A549 (cell line): ENCODE data around the gene PTGFRN. TPM values are rescaled to one million over a fixed set of nuclear protein-coding genes. Genes with fewer than 3 reads are reported as not detected.

Experiments used
- ATAC-seq, 2 experiments: fragments of 200-7000 bp in 1 of 2; fragments of >200 bp in 1 of 2; cut with Nextera tagmentation in 1 of 2; cut with Tn5 transposase in 1 of 2; 3 replicates each; pipeline versions ENCODE4 v1.8.0 to v1.9.1; 2018 to 2020; ENCODE audit warnings: mild to moderate bottlenecking in 1 of 2, moderate library complexity in 1 of 2
- CTCF ChIA-PET: fragments of 300-600 bp; sonication (Branson Sonifier 250); formaldehyde crosslinking; extraction: SDS; loops from one replicate; lab custom pipeline; 2021; ENCODE audit warnings: antibody characterized with exemption, inconsistent platforms; lab: Yijun Ruan, JAX
- POLR2A ChIA-PET: fragments of 350-600 bp; formaldehyde crosslinking; extraction: SDS; loops from one replicate; lab custom pipeline; 2021; ENCODE audit warnings: antibody characterized with exemption, inconsistent platforms; lab: Yijun Ruan, JAX
- DNase-seq, 2 experiments: peaks; one replicate each; pipeline versions ENCODE4 v3.0.0 to v3.0.0-alpha.2; 2011 to 2016; ENCODE audit warnings: low read depth in 1 of 2, low spot score in 1 of 2
- FAIRE-seq: peaks from 2 replicates; lab custom pipeline; 2011; peaks lifted over from hg19 to GRCh38; lab: Jason Lieb, UNC
- H3K27ac ChIP-seq, 2 experiments: fragments of >200 bp; sonication (Bioruptor Twin); formaldehyde crosslinking; 3 replicates each; pipeline ENCODE4 v1.5.1; 2016 to 2017
- H3K4me1 ChIP-seq: fragments of >200 bp; sonication (Bioruptor Twin); formaldehyde crosslinking; 3 replicates; pipeline ENCODE4 v1.6.1; 2016
- H3K4me2 ChIP-seq: fragments of >200 bp; sonication (Bioruptor Twin); formaldehyde crosslinking; 3 replicates; pipeline ENCODE4 v1.6.1; 2016
- H3K4me3 ChIP-seq: fragments of >200 bp; sonication (Bioruptor Twin); formaldehyde crosslinking; 3 replicates; pipeline ENCODE4 v1.5.1; 2016
- H3K9me3 ChIP-seq: fragments of >200 bp; sonication (Bioruptor Twin); formaldehyde crosslinking; 3 replicates; pipeline ENCODE4 v1.6.1; 2016
- ATOH8 ChIP-seq: fragments of 250-450 bp; sonication (Bioruptor Pico); IDR thresholded peaks from 2 replicates; pipeline ENCODE4 v1.5.0; 2020; ENCODE audit warnings: low read depth, mild to moderate bottlenecking, moderate library complexity
- BCL3 ChIP-seq: fragments of >200 bp; sonication (Bioruptor Twin); formaldehyde crosslinking; IDR thresholded peaks from 3 replicates; pipeline ENCODE4 v1.6.1; 2016
- BHLHE40 ChIP-seq: IDR thresholded peaks from 2 replicates; pipeline ENCODE4 v1.6.1; 2012; ENCODE audit warnings: low read depth, low read length, inconsistent platforms
- CEBPB ChIP-seq, 2 experiments: fragments of >200 bp in 1 of 2; sonication (Bioruptor Twin) in 1 of 2; formaldehyde crosslinking in 1 of 2; IDR thresholded peaks; 2 replicates each; pipeline ENCODE4 v1.6.1; 2012 to 2016
- CHD4 ChIP-seq: fragments of 200-600 bp; sonication (generic); IDR thresholded peaks from 2 replicates; pipeline ENCODE4 v1.6.1; 2016; ENCODE audit warnings: antibody characterized with exemption, mild to moderate bottlenecking, borderline replicate concordance
- EHMT2 ChIP-seq: fragments of 200-600 bp; sonication (generic); IDR thresholded peaks from 2 replicates; pipeline ENCODE4 v1.6.1; 2016; ENCODE audit warnings: antibody characterized with exemption, low read depth, mild to moderate bottlenecking, moderate library complexity
- EP300 ChIP-seq, 2 experiments: fragments of >200 bp; sonication (Bioruptor Twin); formaldehyde crosslinking; IDR thresholded peaks; 2 replicates in 1 of 2; 3 replicates in 1 of 2; pipeline ENCODE4 v1.6.1; 2016 to 2017
- FOSB ChIP-seq: fragments of 250-450 bp; sonication (Bioruptor Pico); IDR thresholded peaks from 2 replicates; pipeline ENCODE4 v1.5.0; 2020; ENCODE audit warnings: mild to moderate bottlenecking, moderate library complexity
- FOSL2 ChIP-seq, 2 experiments: fragments of 450-650 bp in 1 of 2; fragments of >200 bp in 1 of 2; sonication (Bioruptor Twin) in 1 of 2; formaldehyde crosslinking; IDR thresholded peaks; 2 replicates each; pipeline versions ENCODE4 v1.5.0 to v1.6.1; 2016 to 2020; ENCODE audit warnings: mild to moderate bottlenecking in 1 of 2, moderate library complexity in 1 of 2
- GATA3 ChIP-seq: IDR thresholded peaks from 2 replicates; pipeline ENCODE4 v1.6.1; 2012; ENCODE audit warnings: borderline replicate concordance
- HMGXB4 ChIP-seq: fragments of 250-450 bp; sonication (Bioruptor Pico); IDR thresholded peaks from 2 replicates; pipeline ENCODE4 v1.5.0; 2021; ENCODE audit warnings: mild to moderate bottlenecking, moderate library complexity, borderline replicate concordance
- JUN ChIP-seq, 2 experiments: fragments of >200 bp; sonication (Bioruptor Twin); formaldehyde crosslinking; IDR thresholded peaks; 2 replicates in 1 of 2; 3 replicates in 1 of 2; pipeline ENCODE4 v1.6.1; 2016 to 2017
- MAZ ChIP-seq: fragments of 150-350 bp; IDR thresholded peaks from 2 replicates; pipeline ENCODE4 v1.6.1; 2014; ENCODE audit warnings: antibody characterized with exemption, low read depth, low read length, borderline replicate concordance
- NPAS2 ChIP-seq: fragments of 250-450 bp; sonication (Bioruptor Pico); IDR thresholded peaks from 2 replicates; pipeline ENCODE4 v1.8.0; 2022; ENCODE audit warnings: mild to moderate bottlenecking, moderate library complexity, borderline replicate concordance
- NR3C1 ChIP-seq: fragments of >200 bp; sonication (Bioruptor Twin); formaldehyde crosslinking; IDR thresholded peaks from 3 replicates; pipeline ENCODE4 v1.6.1; 2017
- POLR2A ChIP-seq: IDR thresholded peaks from 2 replicates; pipeline ENCODE4 v1.6.1; 2012; ENCODE audit warnings: mild to moderate bottlenecking, low read length
- POLR2AphosphoS2 ChIP-seq: conservative IDR thresholded peaks from 2 replicates; pipeline ENCODE4 v1.6.1; 2012; ENCODE audit warnings: low read length, improper control_type of control experiment, inconsistent platforms
- RCOR1 ChIP-seq: fragments of 150-350 bp; IDR thresholded peaks from 2 replicates; pipeline ENCODE4 v1.6.1; 2014; ENCODE audit warnings: antibody characterized with exemption, low read length, low read depth
- WGBS: methylation state at CpG from one replicate; pipeline ENCODE4 v1.1.6; 2017; ENCODE audit errors: missing lambda C conversion rate; 5-methylcytosine and 5-hydroxymethylcytosine counted together
- polyA plus RNA-seq, 4 experiments: library from polyadenylated mRNA; depleted of rRNA in 3 of 4; stranded (reverse); fragments of >200 nt; fragmentation: RNase III in 1 of 4; extraction: RNeasy Plus Mini Kit Qiagen cat#74134 plus additional on column Dnase treatment in 1 of 4; gene quantifications; 2 replicates in 3 of 4; 3 replicates in 1 of 4; pipeline ENCODE4 v1.2.3, GENCODE V29; 2011 to 2017
- TF ChIP-seq, protein P1 (sequence below): fragments of >200 bp; sonication (Bioruptor Twin); formaldehyde crosslinking; IDR thresholded peaks from 2 replicates; pipeline ENCODE4 v1.6.1; 2016

Gene PTGFRN
- polyA plus RNA-seq, 2 of the 4 experiments (the other 2 are of a cell fraction): 17.4 to 39.0 TPM

DNA sequence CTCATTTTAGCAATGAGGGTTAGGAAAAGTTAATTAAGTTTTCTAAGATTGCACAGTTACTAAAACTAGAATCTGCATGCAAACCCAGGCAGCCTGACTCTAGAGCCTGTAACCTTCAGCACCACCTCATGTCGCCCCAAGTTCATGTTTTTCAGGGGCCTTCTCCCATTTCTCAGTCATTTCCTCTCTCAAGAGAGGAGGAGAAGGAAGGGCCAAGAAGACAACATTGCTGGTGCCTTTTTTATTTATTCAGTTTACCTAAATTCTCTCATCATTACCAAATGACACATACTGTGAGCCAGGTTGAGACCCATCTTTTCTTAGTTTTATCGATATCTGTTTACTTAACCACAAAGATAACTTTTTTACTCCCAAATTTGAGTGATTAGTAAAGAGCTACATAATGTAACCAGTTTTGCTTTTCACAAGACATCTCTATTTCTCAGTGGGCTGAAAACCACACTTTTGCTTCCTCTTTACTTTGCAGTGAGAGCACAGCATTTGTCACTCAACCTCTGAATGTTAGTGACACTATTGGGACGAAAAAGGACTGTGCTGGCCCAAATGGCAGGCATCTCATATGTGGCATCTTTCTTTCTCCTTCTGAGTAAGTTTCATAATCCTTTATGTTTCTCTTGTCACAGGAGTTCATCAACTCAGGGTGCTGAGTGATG, 91.7 kb downstream of the PTGFRN start, which contains the start of gene CD101 (continued):
- TF ChIP-seq ATOH8 (CRISPR knock-in tag): no peak

GRCh38 chr1:117003223-117003875, 93.6 kb downstream of the PTGFRN start:
- TF ChIP-seq GATA3 (no peak), CEBPB (IDR thresholded peaks at IDR 0.05) (peak in 1 of 2 experiments; percentile 37; a peak in 1 of 4 replicates)
- Histone ChIP-seq H3K9me3 (no peaks in the 10 kb centered on the region), H3K27ac (0 out of 6 replicates have a peak overlapping the region, but pooled peaks of 1 of the 2 experiments have one; percentile 33), H3K4me1 (peaks cover 16% of the 10 kb centered on the region), H3K4me3 (no peak overlapping the region), H3K4me2 (peak overlapping the region; percentile 53)
- DNase-seq (no peak), FAIRE-seq (no peak), ATAC-seq (no peak)
- CTCF ChIA-PET: no interaction called here
- 88% methylated on average over 2 of the region's 2 CpGs for WGBS
- POLR2A ChIA-PET: no interaction called here

GRCh38 chr1:117007719-117008013, 98.0 kb downstream of the PTGFRN start:
- ATAC-seq: no peak
- 95% methylated on average over 2 of the region's 2 CpGs for WGBS
- DNase-seq: no peak
- Histone ChIP-seq H3K27ac (no peak overlapping the region), H3K4me2 (no peak overlapping the region), H3K4me3 (no peak overlapping the region), H3K4me1 (peaks cover 16% of the 10 kb centered on the region), H3K9me3 (no peaks in the 10 kb centered on the region)
- CTCF ChIA-PET: interaction anchor here (1.0 kb wide), 1 partner anchor 283 kb away, joined by 3 read pairs; no protein-coding TSS in a partner anchor
- no peak for TF ChIP-seq POLR2AphosphoS2
- no peak for TF ChIP-seq NR3C1
- no peak for TF ChIP-seq BHLHE40
- TF ChIP-seq NPAS2: no peak
- no peak for TF ChIP-seq POLR2A
- no peak for TF ChIP-seq EHMT2
- TF ChIP-seq EP300 (IDR thresholded peaks at IDR 0.05): no peak
- no peak for TF ChIP-seq CHD4
- TF ChIP-seq FOSB (CRISPR knock-in tag): no peak
- TF ChIP-seq, protein P1, sequence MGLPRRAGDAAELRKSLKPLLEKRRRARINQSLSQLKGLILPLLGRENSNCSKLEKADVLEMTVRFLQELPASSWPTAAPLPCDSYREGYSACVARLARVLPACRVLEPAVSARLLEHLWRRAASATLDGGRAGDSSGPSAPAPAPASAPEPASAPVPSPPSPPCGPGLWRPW: no peak
- TF ChIP-seq BCL3: no peak
- no peak for TF ChIP-seq MAZ
- no peak for TF ChIP-seq RCOR1
- no peak for TF ChIP-seq JUN (IDR thresholded peaks at IDR 0.05)
- no peak for TF ChIP-seq HMGXB4 (CRISPR knock-in tag)
- no peak for TF ChIP-seq FOSL2 (IDR thresholded peaks at IDR 0.05)
- no peak for TF ChIP-seq FOSL2 (CRISPR knock-in tag; IDR thresholded peaks at IDR 0.05)
- POLR2A ChIA-PET: no interaction called here
- FAIRE-seq: no peak
